Adipocyte (in vitro differentiated cells): Measurements from ENCODE around the gene CELA1.
A peak's percentile ranks its signal among the peaks of the same experiment; 100 is the strongest.

ENCODE experiments used
- DNase-seq: peaks from one replicate; pipeline ENCODE4 v3.0.0-alpha.2; 2015; ENCODE audit warnings: low read depth
- H3K27me3 ChIP-seq: replicated peaks from 2 replicates; pipeline ENCODE4 v1.7.0; 2013; ENCODE audit warnings: mild to moderate bottlenecking, low read length, moderate library complexity; ENCODE audit not compliant: control insufficient read depth, insufficient read depth
- H3K36me3 ChIP-seq: 2 replicates; pipeline ENCODE4 v1.7.0; 2013; ENCODE audit warnings: low read length, mild to moderate bottlenecking, moderate library complexity; ENCODE audit not compliant: control insufficient read depth, insufficient read depth, severe bottlenecking
- H3K4me1 ChIP-seq: 2 replicates; pipeline ENCODE4 v1.7.0; 2013; ENCODE audit warnings: mild to moderate bottlenecking, low read length, moderate library complexity; ENCODE audit not compliant: control insufficient read depth, insufficient read depth
- H3K4me3 ChIP-seq: 2 replicates; pipeline ENCODE4 v1.7.0; 2013; ENCODE audit warnings: mild to moderate bottlenecking, low read length, moderate library complexity
- H3K9ac ChIP-seq: 2 replicates; pipeline ENCODE4 v1.7.0; 2013; ENCODE audit warnings: mild to moderate bottlenecking, low read length, moderate library complexity
- H3K9me3 ChIP-seq: 2 replicates; pipeline ENCODE4 v1.7.0; 2013; ENCODE audit warnings: mild to moderate bottlenecking, low read length, moderate library complexity; ENCODE audit not compliant: control insufficient read depth

The CELA1 gene

DNA sequence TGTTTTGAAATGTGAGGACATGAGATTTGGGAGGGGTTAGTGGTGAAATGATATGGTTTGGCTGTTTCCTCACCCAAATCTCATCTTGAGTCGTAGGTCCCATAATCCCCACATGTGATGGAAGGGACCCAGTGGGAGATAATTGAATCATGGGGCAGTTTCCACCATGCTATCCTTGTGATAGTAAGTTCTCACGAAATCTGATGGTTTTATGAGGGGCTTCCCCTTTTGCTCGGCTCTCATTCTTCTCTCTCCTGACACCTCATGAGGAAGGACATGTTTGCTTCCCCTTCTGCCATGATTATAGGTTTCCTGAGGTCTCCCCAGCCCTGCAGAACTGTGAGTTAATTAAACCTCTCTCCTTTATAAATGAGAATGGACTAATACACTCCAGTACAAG lies 26.7 kb upstream of the CELA1 start:
- H3K4me1 ChIP-seq = peaks cover 30% of the 10 kb centered on the region
- no peaks in the 10 kb centered on the region for H3K36me3 ChIP-seq
- H3K9ac ChIP-seq = no peak overlapping the region
- no peak for DNase-seq
- H3K27me3 ChIP-seq = no peaks in the 10 kb centered on the region
- no peaks in the 10 kb centered on the region for H3K9me3 ChIP-seq
- no peak overlapping the region for H3K4me3 ChIP-seq

DNA sequence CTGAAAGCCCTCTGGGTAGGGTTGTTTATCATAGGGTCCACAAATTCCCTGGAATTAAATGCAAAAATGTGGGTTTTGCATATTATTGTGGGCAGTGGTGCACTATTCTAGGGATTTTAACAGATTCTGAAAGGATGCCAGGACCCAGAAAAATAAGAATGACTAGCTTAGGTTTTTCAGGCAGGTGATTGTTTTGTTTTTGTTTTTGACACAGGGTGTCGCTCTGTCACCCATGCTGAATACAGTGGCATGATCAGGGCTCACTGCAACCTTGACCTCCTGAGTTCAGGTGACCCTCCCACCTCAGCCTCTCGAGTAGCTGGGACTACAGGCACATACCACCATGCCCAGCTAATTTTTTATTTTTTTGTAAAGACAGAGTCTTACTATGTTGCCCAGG lies 25.5 kb upstream of the CELA1 start:
- Histone ChIP-seq H3K36me3 (no peaks in the 10 kb centered on the region), H3K4me3 (peak overlapping the region; percentile 62), H3K9ac (peak overlapping the region; percentile 86), H3K4me1 (peaks cover 30% of the 10 kb centered on the region), H3K9me3 (no peaks in the 10 kb centered on the region), H3K27me3 (no peaks in the 10 kb centered on the region)
- DNase-seq = no peak

DNA sequence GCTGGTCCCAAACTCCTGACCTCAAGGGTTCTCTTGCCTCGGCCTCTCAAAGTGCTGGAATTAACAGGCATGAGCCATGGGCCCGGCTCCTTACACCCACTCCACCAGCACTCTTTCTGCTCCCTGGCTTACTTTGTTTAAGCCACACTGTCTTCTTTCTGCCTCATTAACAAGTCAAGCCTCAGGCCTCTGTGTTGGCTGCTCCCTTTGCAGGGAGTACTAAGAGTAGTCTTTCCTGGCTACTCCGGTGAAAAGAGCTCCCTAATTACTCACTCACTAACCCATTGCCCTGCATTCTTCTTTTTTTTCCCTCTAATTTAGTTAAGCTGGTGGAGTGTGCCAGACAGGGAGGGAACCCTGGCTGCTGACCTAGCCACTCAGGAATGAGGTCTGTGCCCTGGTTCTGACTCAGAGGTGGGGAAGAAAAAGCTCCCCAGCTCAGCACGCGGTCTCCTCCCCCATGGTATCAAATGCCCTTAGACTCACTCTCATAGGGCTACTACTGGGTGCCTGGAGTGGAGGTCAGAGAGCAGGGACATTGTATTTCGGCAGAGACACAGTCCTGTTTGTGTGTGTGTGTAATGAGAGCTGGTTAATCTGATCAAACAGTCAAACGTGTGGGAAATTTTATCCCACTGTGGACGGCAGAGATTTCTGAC lies 24.9 kb upstream of the CELA1 start:
- no peaks in the 10 kb centered on the region for H3K27me3 ChIP-seq
- H3K4me1 ChIP-seq = peaks cover 30% of the 10 kb centered on the region
- no peaks in the 10 kb centered on the region for H3K9me3 ChIP-seq
- DNase-seq = peak; percentile 98
- no peaks in the 10 kb centered on the region for H3K36me3 ChIP-seq
- H3K4me3 ChIP-seq = peak overlapping the region; percentile 62
- H3K9ac ChIP-seq = peak overlapping the region; percentile 86

DNA sequence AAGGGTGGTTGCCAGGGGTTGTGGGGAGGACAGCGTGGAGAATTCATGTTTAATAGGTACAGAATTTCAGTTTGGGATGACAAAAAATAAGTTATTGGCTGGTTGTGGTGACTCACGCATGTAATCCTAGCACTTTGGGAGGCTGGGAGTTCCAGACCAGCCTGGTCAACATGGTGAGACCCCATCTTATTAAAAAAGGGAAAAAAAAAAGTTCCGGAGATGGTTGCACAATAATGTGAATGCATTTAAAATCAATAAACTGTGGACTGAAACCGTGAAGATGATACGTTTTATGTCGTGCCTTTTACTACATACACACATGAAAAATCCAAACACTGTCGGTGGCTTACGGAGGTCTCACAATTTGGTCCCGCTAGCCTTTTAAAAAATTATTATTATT lies 24.2 kb upstream of the CELA1 start:
- H3K36me3 ChIP-seq = no peaks in the 10 kb centered on the region
- H3K9me3 ChIP-seq = no peaks in the 10 kb centered on the region
- H3K4me1 ChIP-seq = peaks cover 30% of the 10 kb centered on the region

DNA sequence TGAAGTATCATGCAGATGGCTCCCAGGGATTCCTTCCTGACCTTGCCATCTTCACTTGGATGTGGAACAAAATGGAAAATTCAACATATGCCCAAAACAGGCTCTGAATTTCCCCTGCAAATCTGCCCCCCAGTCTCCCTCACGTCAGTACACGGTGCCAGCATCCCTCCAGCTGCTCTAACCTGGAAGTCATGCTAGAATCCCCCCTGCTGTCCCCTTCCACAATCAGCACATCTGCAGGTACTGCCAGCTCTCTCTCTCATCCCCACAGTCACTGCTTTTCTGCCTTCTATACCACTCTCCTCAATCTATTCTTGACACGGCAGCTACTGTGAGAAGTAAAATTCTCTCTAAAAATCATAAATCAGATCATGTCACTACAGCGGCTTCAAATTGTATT lies 23.1 kb upstream of the CELA1 start:
- Histone ChIP-seq H3K9ac (no peak overlapping the region), H3K4me1 (peaks cover 24% of the 10 kb centered on the region), H3K4me3 (no peak overlapping the region), H3K27me3 (no peaks in the 10 kb centered on the region), H3K9me3 (no peaks in the 10 kb centered on the region), H3K36me3 (no peaks in the 10 kb centered on the region)
- no peak for DNase-seq

More for the DNA sequence above, 24.2 kb upstream of the CELA1 start:
- Histone ChIP-seq H3K9ac (no peak overlapping the region), H3K27me3 (no peaks in the 10 kb centered on the region), H3K4me3 (no peak overlapping the region)
- no peak for DNase-seq

DNA sequence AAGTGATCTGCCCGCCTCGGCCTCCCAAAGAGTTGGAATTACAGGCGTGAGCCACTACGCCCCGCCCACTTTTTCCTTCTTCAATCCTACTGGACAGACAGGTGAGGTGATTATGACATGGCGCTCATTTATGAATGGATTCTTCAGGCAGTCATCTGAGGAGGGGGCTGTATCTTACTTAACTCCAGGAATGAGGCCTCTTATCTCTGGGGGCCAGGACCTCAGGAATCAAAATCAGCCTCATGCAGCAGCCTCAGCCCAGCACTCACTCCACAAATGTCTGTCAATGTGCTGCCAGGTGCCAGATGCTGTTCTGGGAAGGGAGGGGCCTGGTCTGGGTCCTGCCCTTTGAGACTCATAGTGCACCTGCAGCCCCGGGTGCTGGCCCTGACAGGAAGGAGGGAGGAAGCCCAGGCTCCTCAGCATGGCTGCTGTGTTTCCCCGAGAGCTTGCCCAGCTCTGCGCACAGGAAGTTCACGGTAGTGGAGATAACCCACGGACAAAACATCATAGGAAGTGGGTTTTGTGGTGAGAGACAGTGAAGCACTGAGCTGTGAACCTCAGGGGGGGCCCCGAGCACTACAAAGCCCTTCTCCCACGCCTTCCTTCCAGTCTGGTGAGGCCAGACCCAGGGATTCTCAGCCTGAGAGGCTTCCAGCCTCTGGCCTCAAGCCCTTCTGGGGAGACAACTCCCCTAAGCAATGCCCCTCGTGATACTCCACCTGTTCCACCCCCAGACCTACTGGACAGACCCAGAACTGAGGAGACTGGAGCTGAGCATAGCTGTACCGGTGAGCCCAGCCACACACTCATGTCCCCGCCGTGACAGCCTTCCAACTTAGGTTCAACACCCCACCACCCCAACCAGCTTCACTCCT lies 22.4 kb upstream of the CELA1 start:
- Histone ChIP-seq H3K27me3 (no peaks in the 10 kb centered on the region), H3K4me1 (peaks cover 21% of the 10 kb centered on the region), H3K9ac (no peak overlapping the region), H3K9me3 (no peaks in the 10 kb centered on the region), H3K4me3 (no peak overlapping the region), H3K36me3 (no peaks in the 10 kb centered on the region)
- DNase-seq = no peak

DNA sequence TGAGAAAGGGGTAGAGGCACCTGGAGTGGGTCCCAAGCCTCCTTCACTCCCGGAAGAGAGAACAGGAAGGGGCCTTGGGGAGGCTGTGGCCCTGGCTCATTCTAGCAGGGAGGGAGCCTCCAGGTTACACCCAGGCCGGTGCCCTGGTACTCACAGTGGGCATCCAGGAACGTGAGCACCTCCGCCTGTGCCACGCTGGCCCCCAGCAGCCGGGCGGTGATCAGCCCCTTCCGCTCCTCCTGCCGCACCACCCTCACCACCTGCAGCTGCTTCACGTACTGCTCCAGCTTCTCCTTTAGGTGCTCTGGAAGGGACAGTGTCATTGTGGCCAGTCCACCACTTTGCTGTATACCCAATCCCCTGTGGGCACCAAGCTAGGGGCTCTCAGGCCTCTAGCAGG lies 18.8 kb upstream of the CELA1 start:
- Histone ChIP-seq H3K4me1 (no peaks in the 10 kb centered on the region), H3K4me3 (no peak overlapping the region), H3K36me3 (no peaks in the 10 kb centered on the region), H3K9ac (no peak overlapping the region), H3K27me3 (peaks cover 6% of the 10 kb centered on the region), H3K9me3 (no peaks in the 10 kb centered on the region)
- no peak for DNase-seq

DNA sequence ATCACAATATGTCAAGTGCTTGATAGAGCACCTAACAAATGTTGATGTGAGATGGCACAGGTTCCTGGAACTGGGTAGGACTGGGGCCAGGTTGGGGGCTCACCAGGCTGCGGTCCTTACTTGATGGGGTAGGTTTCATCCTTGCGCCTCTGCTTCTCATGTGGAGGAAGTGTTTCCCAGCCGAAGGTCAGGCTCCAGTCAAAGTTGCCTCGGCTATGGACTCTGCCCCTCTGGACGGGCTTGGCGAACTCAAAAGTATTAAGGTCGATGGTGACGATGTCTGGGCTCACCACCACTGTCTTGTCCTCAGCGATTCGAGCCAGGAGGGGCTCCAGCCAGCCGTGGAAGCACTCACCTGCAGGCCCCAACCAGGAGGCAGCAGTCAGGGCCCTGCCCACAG lies 17.5 kb upstream of the CELA1 start:
- no peak overlapping the region for H3K9ac ChIP-seq
- H3K36me3 ChIP-seq = no peaks in the 10 kb centered on the region
- no peak for DNase-seq
- peaks cover 6% of the 10 kb centered on the region for H3K27me3 ChIP-seq
- H3K9me3 ChIP-seq = no peaks in the 10 kb centered on the region
- no peaks in the 10 kb centered on the region for H3K4me1 ChIP-seq
- H3K4me3 ChIP-seq = no peak overlapping the region

DNA sequence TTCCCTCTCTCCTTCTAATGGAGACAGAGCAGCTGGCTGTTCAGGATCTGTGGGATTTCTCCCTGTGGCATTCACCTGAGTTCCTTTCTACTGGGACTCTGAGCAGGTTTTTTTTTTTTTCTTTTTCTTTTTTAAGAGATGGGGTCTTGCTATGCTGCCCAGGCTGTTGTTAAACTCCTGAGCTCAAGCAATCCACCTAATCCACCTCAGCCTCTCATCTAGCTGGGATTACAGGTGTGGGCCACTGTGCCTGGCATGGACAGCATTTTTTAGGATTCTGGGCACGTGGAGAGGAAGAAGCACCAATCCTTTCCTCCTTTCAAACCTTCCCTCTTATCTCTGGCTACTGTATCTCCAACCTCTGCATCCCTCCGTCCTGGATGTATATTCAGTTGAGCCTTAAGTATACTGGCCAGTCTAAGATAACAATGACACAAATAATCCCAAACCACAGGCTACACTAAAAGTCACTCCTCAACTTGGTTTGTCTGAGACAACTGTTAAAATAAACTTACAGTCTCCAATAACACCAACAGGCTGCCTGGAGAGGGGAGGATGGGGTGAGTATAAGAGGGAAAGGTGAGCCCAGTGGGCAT lies 16.4 kb upstream of the CELA1 start:
- Histone ChIP-seq H3K36me3 (no peaks in the 10 kb centered on the region), H3K4me1 (no peaks in the 10 kb centered on the region), H3K4me3 (no peak overlapping the region), H3K27me3 (peaks cover 6% of the 10 kb centered on the region), H3K9ac (no peak overlapping the region), H3K9me3 (no peaks in the 10 kb centered on the region)
- DNase-seq = no peak

DNA sequence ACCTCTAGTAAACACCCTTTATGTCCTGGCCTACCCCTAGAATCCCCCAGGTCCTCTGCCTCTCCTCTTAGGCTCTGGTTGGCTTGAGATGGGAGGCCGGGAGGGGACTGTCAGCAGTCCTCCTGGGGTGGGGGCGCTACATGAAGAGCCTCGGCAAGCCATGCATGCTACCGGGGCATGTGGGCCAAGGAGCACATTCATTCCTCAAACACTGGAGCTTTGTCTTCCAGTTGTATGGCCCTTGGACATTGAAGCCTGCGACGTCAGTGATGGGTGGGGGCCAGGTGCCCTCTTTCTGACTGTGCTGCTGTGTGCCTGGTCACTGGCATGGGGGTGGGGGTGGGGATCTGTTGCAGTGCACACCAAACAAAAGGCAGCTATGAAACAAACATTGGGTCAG lies 15.8 kb upstream of the CELA1 start:
- H3K4me1 ChIP-seq = no peaks in the 10 kb centered on the region
- H3K36me3 ChIP-seq = no peaks in the 10 kb centered on the region
- H3K9ac ChIP-seq = no peak overlapping the region

DNA sequence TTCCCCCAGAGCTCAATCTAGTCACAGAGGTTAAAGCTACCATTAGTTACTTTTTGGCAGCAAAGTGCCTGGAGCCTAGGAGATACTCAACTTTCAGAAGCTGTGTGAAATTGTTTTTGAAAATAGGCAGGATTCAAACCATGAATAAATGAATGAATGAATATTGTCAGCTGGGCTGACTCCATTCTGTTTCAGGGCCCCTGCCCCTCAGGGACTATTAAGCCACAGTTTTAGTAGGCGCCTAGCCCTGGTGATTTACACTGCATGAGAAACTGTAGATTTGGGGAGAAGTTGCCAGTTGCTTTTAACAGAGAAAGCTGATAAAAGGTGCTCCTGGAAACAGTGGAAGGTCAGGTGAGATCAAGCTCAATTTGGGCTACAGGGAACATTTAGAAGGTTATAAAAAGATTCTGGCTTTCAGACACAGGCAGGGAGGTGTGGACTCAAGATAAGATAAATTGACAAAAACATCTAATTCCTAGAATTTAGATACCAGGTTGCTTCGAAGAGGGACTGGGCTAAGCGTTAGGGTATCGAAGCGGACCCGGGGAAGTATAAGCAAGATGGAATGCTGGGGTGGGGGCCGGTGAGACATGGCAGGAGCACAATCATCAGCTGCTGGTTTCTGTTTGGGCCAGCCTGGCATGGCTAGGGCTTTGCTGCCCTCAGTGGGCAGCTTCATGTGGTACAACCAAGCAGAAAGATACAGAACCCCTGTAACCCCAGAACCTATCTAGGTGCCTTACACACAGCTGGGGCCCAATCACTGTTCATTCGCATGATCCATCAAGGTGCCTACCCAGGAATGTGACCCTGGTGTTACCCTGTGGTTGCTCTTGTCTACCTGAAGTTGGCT lies 14.9 kb upstream of the CELA1 start:
- H3K27me3 ChIP-seq = peaks cover 6% of the 10 kb centered on the region
- H3K36me3 ChIP-seq = no peaks in the 10 kb centered on the region
- no peak overlapping the region for H3K9ac ChIP-seq
- H3K4me3 ChIP-seq = no peak overlapping the region
- no peak for DNase-seq
- no peaks in the 10 kb centered on the region for H3K4me1 ChIP-seq
- no peaks in the 10 kb centered on the region for H3K9me3 ChIP-seq

More for the DNA sequence above, 15.8 kb upstream of the CELA1 start:
- no peak for DNase-seq
- peaks cover 6% of the 10 kb centered on the region for H3K27me3 ChIP-seq
- H3K9me3 ChIP-seq = no peaks in the 10 kb centered on the region
- H3K4me3 ChIP-seq = no peak overlapping the region
